Dermis microvascular lymphatic vessel endothelial cell (primary cell): ENCODE results near the gene NPVF. TPM values are rescaled to one million over a fixed set of nuclear protein-coding genes. Genes with fewer than 3 reads are reported as not detected.

Experiments used
- DNase-seq, 2 donors: peaks; one replicate each; pipeline versions ENCODE4 v3.0.0 to v3.0.0-alpha.2; 2010; ENCODE audit warnings: low read depth in 2 of 2
- total RNA-seq: library from RNA; depleted of rRNA; stranded (reverse); fragments of >200 nt; gene quantifications from 2 replicates; pipeline ENCODE4 v1.2.1, GENCODE V29; 2014

Gene NPVF
- total RNA-seq, 1 donor from 2014 or later: not detected

DNA sequence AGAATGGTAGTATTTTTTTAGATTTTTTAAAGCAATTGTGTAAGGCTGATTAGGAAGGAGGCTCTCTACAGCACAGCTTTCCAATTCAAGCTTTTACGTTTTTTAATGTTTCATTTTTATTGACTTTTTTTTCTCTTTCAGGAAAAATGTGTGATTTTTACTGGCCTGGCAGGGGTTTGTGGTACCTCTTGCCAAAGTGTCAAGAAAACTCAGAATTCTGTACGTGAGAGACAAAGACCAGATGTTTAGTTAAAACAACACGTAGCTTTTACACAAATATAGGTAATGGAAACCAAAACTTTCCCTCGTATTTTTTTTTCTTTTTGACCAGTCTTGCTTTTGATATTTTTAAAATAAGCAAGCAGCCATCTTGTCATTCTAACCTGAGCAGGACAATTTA, 6.0 kb upstream of the NPVF start:
- no peak for DNase-seq

DNA sequence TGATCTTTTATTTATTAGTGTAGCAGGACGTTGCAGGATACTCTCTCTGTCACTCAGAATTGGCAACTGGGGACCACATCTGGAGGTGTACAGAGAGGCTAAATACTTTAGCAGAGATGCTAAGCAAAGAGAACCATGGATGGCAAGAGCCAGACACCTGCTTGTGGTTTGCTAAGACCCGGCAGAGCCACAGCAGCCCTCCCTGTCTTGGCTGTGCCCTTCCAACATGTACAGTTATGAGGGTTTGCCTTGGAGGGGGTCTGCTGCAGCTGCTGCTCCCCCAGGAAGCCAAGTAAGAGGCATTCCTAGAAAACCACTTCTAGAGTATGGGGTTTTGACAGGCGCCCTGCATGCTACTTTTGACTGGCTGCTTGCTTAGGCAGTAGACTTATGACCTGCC, 5.1 kb downstream of the NPVF start:
- no peak for DNase-seq

DNA sequence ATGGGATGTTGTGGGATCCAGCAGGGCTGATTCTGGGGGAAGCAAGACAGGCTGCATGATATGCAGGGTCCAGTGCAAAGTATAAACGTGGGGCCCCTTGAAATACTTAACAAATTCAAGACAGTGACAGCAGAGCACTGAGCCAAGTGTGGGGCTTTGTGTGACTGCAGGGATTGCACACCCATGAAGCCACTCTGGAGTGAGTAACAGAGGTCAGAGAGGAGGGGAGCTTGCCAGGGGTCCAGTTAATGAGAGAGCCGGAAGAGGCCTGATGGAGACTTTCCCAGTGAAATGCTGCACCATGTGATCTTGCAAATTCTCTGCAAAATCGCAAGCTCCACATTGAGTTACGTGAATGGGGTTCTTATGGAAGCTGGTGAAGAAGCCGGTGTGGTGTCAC, 5.6 kb downstream of the NPVF start:
- no peak for DNase-seq

DNA sequence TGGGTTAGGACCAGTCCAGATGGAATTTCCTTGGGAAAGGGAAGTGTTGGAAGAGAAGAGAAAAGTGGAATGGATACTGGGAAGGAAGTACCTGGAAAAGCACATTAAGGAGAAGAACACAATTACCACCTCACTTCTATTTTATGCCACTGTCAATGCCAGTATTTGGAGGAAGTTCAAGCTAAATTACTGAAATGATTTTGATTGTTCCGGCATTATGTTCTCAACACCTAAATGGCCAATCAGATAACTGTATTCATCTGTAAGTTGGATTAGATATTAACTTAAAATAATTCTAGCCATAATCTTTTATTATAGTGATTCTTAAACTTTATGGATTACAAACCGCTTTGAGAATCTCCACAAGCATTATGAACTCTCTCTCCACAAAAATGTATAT, 7.3 kb downstream of the NPVF start:
- DNase-seq: no peak

DNA sequence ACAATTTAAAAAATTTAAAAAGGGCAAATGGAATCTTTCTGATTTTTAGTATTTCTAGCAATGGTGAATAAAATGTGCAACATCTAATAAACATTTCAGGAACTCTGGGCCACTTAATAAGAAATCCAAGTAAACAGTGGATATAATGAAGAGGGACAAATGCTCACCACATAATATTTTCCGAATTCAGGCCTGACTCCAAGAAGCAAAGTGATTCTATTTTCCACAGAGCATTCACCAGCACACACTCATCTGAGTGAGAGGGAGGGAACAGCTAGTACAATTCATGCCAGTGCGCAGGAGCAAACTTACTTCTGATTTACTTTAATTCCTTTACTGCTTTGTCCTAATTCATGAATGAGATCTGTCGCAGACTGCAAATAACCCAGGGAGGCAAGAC, 10.1 kb downstream of the NPVF start:
- no peak for DNase-seq

DNA sequence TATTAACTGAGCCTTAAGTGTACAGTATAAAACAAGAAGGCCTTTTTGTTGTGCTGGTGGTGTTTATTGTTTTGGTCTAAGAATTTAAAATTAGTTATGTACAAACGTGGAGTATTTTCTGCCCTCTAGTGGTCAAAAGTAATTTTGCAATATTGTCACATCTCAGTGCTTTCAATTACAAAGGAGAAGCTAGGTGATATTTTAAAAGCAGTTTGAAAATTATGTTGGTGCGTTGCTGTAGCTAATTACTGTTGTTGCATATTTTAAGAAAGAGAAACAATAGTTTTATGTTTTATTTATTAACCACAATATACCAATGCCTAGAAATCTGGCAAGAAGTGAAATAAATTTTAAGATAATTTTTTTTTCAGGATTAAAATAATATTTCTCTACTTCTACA, 11.4 kb downstream of the NPVF start:
- DNase-seq: peak; percentile 46 to 53

DNA sequence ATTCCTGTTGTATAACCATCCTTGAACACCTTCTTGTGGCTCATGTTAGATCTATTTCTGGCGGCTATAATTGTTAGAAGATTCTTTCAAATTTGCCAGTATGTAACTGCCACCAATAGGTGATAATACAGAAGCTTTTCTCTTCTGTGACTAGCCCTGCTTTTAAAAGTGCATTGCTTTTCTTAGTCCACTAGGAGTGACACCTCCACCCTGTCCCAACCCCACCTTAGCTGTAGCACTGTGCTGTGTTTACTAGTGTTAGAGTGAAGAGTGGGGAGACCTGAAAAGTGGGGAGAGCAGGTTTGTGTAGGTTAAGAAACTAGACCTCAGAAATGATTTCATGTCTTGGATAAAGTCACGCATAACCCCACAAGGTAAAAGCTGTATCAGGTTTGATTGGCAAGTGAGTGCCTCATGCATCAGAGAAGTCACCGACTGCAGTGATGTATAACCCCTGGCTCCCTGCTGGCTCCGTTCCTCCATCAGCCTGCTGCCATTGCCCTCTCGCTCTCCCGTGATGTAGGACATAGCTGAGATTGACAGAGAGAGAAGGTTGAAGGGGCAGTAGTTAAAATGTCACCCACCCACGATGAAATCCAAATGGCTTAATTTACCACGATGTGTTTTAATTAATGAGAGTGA, 12.5 kb downstream of the NPVF start:
- DNase-seq: no peak

DNA sequence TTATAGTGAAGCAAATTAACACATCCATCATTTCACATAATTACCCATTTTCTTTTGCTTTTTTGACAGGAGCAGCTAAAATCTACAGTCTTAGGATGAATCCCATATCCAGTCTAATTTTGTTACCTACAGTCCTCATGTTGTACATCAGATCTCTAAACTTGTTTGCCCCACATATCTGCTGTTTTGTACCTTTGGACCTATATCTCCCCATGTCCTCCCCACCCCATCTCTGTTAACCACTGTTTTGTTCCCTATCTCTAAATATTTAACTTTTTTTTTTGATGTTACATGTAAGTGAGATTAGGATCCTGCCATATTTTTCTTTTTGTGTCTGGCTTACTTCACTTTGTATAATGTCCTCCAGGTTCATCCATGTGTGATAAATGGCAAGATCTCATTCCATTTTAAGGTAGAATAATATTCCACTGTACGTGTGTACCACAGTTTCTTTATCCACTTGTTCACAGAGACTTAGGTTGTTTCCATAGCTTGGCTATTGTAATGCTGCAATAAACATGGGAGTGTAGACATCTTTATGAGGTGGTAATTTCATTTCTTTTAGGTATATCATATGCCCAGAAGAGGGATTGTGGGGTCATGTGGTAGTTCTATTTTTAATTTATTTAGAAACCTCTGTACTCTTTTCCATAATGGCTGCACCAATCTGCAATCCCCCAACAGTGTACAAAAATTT, 19.6 kb downstream of the NPVF start:
- no peak for DNase-seq

DNA sequence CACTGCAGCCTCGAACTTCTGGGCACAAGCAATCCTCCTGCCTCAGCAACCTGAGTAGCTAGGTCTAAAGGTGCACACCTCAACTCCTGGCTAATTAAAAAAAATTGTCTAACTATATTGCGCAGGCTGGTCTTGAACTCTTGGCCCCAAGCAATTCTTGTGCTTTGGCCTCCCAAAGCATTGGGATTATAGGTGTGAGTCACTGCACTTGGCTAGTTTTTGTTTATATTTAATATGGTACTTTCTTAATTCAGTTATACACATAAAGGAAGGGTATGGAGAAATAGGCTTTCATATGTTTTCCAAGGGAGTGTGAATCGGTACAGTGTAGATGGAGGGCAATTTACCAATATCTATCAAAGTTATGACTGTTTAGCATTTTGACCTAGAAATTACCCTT, 20.4 kb downstream of the NPVF start:
- no peak for DNase-seq

DNA sequence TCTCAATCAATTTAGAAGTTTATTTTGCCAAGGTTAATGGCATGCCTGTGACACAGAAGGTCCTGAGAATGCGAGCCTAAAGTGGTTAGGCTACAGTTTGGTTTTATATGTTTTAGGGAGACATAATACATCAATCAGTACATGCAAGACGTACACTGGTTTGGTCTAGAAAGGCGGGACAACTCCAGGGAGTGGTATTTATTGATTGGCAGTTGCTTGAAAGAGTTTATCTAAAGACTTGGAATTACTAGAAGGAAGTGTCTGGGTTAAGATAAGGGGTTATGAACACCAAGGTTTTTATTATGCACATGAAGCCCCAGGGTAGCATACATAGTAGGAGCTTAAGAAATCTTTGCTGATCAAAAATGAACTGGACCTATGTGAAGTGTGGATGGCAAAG, 21.5 kb downstream of the NPVF start:
- DNase-seq: no peak

DNA sequence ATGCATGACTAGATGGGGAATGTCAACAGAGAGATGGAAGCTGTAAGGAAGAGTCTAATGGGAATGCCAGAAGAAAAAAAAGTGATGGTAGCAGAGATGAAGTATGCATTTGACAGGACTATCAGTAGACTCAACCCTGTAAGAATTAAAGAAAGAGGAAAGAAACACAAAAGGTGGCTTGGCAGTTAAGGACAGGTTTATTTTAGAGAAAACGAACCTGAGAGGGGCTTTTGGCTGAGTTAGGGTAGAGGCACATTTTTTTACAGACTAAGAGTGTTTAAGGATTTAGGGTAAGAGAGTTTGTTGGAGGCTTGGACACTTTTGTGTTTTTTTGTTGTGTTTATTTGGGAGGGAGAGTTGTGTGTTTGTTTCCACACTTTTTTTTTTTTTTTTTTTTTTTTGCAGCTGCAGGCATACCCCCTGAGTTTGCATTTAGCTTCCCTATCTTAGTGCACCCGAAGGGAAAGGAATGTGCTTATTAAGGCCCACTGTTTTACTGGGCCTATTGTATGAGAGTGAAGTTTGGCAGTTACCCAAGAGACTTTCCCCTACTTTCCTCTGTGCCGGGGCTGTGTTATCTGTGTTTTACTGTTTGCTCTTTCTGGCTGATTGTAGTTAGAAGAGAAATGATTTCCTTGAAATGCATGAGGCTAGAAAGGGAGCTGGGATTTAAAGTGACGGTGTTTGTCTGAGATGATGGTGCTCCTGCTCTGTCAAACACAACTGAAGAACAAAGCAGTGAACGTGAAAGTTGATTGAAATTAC, 32.0 kb downstream of the NPVF start:
- DNase-seq: peak; percentile 34 to 58

DNA sequence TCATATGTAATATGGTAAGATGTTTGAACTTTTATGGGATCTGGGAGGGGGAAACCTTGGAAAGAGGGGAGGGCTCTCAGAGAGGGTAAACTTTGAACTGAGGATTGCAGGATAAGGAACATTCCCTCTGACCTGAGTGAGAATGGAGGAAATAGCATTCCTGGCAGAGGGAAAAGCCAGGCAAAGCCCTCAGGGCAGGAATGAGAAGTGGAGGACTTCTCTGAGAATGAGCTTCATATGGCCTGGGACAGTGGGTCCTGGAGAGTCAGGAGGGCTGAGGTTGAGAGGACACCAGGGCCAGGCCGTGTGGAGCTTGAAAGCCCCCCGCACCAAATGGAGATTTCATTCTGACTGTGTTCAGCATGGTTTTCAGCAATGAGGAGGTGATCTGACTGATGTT, 34.2 kb downstream of the NPVF start:
- no peak for DNase-seq

DNA sequence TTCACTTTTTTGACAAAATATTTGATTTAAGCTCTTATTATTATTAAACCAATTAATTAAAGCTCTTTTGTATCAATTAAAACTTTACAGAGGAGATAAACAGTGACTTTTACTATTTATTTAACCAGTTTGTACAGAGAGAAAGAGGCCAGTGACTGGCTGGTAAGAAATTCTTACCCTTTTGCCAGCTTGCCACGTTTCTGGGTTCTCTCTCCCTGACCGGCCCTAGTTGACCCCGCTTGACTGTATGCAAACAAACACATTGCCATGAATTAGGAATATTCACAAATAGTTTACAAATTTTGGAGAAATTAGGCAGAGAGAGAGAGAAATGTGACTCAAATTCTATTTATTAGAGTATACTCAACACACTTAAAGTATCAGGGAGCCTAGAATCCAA, 36.2 kb downstream of the NPVF start:
- DNase-seq: no peak

DNA sequence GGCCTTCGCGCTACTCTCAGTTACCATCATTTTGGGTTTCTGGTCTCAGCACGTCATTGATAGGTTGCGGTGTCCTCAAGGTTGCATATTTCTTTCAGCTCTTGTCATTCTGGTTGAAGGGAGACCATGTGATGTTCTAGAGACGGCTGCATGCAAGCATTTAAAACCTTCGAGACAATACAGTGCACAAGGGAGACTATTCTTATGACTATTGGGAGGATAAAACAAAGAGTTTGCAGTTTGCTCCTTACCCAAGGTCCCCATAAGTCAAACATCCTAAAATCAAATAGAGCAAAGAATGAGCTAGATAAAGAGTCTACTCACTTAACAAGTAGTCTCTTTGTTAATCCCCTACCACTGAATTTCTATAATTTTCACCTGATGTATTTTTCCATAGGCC, 39.1 kb downstream of the NPVF start:
- no peak for DNase-seq

DNA sequence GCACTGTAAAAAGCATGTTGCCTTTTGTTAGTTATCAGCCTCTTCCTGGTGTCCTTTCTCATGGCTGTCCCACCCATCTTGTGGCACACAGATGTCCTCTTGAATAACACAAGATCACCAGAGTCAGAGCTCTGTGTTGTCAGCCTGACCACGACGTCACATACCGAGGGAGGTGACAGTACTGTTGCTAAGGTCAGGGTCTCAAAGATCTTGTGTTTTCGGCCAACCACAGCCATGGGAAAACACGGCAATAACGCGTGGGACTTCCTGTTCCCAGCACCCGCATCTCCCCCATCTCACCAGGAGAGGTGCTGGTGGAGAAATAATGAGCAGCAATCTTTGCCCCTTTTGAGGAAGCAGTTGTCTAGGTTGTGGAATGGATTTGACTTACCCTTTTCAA, 40.4 kb downstream of the NPVF start:
- DNase-seq: no peak

DNA sequence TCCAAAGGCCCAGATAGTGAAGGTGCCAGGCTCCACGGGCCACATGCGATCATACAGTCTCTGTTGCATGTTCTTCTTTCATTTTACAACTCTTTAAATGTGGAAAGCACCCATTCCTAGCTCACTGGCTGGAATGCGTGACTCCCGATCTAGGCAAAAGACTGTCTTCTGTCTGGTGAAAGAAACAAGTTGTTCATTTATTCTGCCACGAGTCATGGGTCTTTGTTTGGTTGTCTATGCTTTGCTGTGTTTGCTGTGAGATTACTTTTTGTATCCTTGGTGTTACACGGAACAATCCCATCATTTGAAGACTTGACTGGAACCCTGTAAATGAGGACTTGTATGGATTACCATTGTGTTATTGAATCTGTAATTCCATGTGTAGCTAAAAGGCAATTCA, 41.9 kb downstream of the NPVF start:
- no peak for DNase-seq

DNA sequence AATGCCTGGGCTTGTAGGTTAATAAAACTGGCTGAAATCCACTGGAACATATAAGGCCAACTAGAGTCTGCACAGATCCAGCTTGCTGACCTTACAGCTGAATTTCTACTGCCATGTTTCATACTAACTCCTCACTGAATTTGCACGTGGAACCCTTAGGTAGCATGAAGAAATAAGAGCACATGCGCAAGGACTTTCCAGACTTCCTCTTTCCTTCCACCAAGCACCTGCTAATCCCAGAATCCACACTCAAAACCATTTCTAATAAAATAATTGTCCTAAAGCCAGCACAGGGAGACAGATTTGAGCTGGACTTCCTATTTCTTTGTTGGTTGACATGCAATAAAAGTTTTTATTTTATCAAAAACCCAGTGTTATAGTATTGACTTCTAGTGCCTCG, 46.8 kb downstream of the NPVF start:
- DNase-seq: no peak

DNA sequence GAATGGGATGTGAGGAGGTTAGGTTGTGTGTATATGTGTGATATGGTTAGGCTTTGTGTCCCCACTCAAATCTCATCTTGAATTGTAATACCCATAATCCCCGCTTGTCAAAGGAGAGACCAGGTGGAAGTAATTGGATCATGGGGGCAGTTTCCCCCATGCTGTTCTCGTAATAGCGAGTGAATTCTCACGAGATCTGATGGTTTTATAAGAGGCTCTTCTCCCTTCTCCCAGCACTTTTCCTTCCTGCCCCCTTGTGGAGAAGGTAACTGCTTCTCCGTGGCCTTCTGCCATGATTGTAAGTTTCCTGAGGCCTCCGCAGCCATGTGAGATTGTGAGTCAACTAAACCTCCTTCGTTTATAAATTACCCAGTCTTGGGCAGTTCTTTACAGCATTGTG, 47.3 kb downstream of the NPVF start:
- no peak for DNase-seq

DNA sequence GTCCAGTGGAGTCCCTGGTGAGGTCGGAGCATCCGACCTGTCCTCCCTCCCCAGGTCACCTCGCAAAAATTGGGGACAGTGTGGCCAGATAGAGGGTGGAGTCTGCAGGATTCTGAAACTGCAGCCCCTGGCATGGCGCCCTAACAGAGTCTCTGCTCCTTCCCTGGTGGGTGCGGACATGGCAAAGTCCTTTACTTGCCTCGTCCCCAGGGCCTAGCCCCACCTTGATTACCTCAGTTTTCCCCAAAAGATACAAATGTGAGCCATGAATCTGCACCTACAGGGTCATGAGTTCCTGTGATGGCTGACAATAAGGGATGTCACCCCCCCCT, 47.7 kb downstream of the NPVF start:
- DNase-seq: no peak

DNA sequence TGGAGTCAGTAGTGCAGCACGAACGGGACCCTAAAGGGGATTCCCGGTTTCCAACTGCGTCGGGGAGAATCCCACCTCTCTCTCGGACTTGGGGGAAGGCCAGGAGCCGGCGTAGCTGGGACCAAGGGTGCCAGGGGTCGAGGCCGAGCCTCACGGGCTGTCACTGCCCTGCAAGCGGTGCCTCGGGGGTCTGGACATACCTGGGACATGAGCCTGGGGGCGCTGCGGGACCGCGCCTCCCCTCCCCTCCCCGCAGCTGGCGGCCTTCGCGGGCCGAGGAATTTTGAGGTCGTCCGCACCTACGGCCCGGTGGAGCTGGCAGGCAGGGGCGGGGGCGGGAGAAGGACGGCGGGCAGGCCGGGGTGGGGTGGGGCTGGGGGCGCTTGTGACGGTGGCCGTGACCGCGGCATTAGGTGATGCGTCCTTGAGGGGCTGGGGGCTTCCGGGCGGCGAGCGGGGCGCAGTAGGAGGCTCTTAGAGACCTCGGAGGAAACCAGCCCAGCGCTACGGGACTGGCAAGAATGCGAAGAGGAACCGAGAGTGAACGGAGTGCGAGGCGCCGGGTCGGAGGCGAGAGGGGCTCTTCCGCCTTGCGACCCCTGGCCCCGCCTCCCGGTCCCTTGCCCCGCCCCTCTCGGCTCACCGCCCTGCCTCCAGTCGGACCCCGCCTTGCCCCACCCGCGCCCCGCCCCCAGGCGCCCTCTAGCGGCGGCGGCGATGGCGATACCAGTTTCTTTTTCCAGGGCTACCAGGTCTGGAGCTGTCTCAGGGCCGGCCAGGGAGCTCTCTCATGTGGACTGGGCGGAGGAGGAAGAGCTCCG, 48.3 kb downstream of the NPVF start:
- peak; percentile 25 to 73 for DNase-seq

DNA sequence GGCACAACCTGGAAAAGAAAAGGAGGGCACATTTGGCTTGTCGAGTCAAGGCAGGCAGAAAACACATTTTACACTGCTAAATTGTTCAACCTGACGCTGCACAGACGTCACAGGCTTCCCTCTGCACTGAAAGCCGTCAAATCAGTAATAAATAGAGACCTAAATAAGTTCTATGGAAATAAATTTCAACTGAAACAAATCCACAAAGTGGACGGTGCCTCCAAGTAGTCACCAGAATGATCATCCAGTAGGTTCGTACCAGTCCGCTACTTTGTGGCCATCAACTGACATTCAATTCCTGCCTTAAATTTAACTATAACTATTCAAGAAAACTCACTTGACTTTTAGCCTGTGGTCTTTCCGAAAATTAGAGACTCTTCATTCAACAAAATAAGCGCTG, 49.0 kb downstream of the NPVF start:
- DNase-seq: no peak
